Loucy (cell line): ENCODE data around the gene CKMT2.

Experiments
- CTCF ChIP-seq: fragments of 200-600 bp; sonication (generic); conservative IDR thresholded peaks from 2 replicates; pipeline ENCODE4 v1.5.1; 2014; ENCODE audit warnings: mild to moderate bottlenecking, antibody characterized with exemption, low read length
- EZH2phosphoT487 ChIP-seq: fragments of 200-600 bp; IDR thresholded peaks from 2 replicates; pipeline ENCODE4 v1.6.1; 2018; ENCODE audit warnings: antibody characterized with exemption, mild to moderate bottlenecking, moderate library complexity, borderline replicate concordance

- TF ChIP-seq EZH2phosphoT487, result no peak
- no peak; the same call in 1 of the 2 replicates for TF ChIP-seq CTCF
Measured at GRCh38 chr5:81301271-81302015, 68.3 kb downstream of the CKMT2 start, which contains the start of gene ZCCHC9.
